NT2/D1 (cell line): ENCODE measurements around the gene MAML2.

Experiments
- DNase-seq: peaks from one replicate; pipeline ENCODE4 v3.0.0-alpha.2; 2011; ENCODE audit warnings: low read depth, low spot score
- H3K27me3 ChIP-seq: 2 replicates; pipeline ENCODE4 v1.6.0; 2011; ENCODE audit warnings: mild to moderate bottlenecking; ENCODE audit not compliant: insufficient read length, insufficient read depth
- H3K36me3 ChIP-seq: 2 replicates; pipeline ENCODE4 v1.6.1; 2011; ENCODE audit warnings: mild to moderate bottlenecking, low read length, mixed read lengths; ENCODE audit not compliant: insufficient read depth, insufficient read length
- H3K4me1 ChIP-seq: 2 replicates; pipeline ENCODE4 v1.5.1; 2011; ENCODE audit not compliant: insufficient read depth, insufficient read length
- H3K4me3 ChIP-seq: 2 replicates; pipeline ENCODE4 v1.5.1; 2011; ENCODE audit warnings: low read depth; ENCODE audit not compliant: insufficient read length
- H3K9ac ChIP-seq: 2 replicates; pipeline ENCODE4 v1.6.0; 2011; ENCODE audit warnings: low read depth; ENCODE audit not compliant: insufficient read length
- H3K9me3 ChIP-seq: 2 replicates; pipeline ENCODE4 v1.5.1; 2011; ENCODE audit warnings: mild to moderate bottlenecking, low read length; ENCODE audit not compliant: insufficient read depth
- SUZ12 ChIP-seq: IDR thresholded peaks from 2 replicates; pipeline ENCODE4 v1.6.1; 2011; ENCODE audit not compliant: insufficient read length, insufficient read depth; ENCODE audit errors: extremely low read depth
- YY1 ChIP-seq: IDR thresholded peaks from 2 replicates; pipeline ENCODE4 v1.6.1; 2011; ENCODE audit not compliant: insufficient read length, insufficient read depth
- ZNF274 ChIP-seq: IDR thresholded peaks from 2 replicates; pipeline ENCODE4 v1.6.1; 2011; ENCODE audit warnings: mild to moderate bottlenecking, low read depth, low read length

MAML2 gene

DNA sequence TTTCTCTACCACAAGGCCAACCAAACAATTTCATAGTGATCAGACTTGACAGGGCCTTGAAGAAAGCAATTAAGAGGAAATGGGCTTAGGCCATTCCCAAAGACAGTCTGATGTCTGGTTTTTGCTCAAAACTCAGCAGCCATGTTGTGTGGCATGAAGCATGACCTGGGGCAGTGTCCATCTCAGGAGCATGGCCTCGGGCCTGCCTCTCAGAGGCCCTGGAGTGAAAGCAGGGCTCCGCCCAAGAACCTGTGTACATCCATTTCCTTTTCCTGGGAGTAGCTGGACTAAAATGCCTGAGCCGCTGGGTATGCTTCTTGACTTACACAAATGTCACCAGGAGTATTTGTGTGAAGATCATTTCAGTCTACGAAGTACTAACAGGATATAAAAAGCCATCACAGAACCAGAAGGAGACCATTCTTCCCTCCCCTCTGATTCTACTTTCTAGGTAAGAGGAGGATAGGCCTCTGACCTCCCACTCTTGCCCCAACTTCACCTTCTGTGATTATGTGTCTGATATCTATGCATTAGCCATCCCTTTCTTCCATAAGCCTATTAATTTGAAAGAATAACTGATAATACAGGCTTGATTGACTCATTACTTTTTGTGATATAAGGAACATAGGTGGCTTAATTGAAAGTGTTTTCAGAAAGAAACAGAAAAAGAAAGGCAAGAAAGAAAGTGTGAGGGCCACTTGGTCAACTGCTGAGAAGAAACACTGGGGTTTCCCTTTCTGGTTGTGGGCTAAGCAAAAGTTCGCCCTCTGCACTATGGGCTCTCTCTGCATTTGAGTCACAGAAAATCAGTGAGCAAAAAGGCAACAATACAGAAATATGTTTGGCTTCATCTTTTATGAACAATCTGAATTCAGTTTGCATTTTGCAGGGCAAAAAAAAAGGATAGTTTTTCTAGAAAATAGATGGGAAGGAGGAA, 230.5 kb downstream of the MAML2 start:
- TF ChIP-seq SUZ12 (no peak), ZNF274 (no peak), YY1 (no peak)
- Histone ChIP-seq H3K9me3 (no peaks in the 10 kb centered on the region), H3K9ac (no peak overlapping the region), H3K36me3 (no peaks in the 10 kb centered on the region), H3K4me1 (no peaks in the 10 kb centered on the region), H3K4me3 (no peak overlapping the region), H3K27me3 (no peaks in the 10 kb centered on the region)
- DNase-seq: no peak

DNA sequence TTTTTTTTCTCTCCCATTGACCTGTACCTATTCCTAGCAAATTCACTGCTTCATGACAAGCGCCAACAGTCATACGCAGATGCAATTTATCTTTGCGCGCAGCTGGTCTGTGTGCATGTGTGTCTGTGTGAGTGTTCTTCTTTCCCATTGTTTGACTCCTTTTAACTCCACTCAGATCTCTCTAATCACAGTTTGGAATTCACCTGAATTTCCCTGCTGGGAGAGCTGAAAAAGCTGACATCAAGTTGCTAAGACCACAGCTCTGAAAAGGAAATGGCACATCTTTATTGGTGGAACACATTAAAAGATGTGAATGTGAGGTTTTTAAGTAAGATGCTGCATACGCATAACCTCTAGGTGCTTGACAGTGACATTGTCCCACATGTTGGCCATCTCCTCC, 231.7 kb downstream of the MAML2 start:
- Histone ChIP-seq H3K9ac (no peak overlapping the region), H3K4me1 (no peaks in the 10 kb centered on the region), H3K36me3 (no peaks in the 10 kb centered on the region), H3K9me3 (no peaks in the 10 kb centered on the region), H3K27me3 (no peaks in the 10 kb centered on the region), H3K4me3 (no peak overlapping the region)
- DNase-seq: no peak
- no peak for TF ChIP-seq SUZ12
- no peak for TF ChIP-seq YY1
- TF ChIP-seq ZNF274: no peak

DNA sequence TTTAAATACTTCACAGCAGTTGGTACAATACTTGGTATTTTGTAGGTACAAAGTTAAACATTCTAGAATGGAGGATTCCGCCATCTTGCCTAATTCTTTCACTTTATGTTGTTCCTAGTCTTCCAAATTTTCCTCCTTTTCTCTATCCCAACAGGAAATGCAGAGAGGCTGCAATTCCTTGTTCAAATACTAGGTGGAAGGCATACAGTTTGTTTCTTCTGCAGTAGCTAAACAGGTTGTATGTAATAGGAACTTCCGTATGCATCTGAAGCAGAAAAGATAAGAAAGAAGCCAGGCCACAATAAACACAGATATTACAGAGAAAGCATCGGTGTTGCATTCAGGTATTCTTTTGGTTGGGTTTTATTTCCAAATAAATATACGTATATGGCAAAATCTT, 232.7 kb downstream of the MAML2 start:
- DNase-seq: no peak

DNA sequence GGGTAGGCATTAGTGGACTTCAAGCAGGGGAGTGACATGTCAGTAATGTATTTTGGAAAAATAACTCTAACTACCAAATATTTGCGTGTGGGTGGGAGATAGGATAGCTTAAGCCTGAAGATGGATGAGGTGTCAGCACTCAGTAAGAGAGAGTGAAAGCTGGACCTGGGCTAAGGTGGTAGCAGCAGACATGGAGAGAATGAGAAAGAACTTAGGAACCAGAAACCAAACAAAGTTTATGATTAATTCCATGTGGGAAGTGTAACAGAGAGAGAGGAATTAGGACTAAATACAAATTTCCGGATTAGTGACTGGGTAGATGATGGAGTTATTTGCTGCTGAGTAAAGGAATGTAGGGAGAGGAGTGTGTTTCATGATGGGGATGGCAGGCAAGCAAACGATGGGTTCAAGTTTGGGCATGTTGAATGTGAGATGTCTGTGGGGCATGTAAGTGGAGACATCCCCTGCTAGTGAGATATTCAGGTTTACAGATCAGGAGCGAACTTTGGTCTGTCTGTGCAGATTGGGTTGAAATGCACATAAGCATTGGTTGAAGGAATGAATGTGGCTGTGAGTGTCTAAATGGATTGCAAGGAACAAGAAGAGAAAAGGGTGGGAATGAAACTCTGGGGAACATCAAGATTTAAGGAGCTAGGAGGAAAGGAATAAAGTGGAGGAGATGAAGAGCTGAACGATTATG, 233.5 kb downstream of the MAML2 start:
- H3K9ac ChIP-seq: no peak overlapping the region
- TF ChIP-seq YY1: no peak
- no peak for TF ChIP-seq SUZ12
- no peak for TF ChIP-seq ZNF274
- no peak for DNase-seq
- H3K4me1 ChIP-seq: no peaks in the 10 kb centered on the region
- no peak overlapping the region for H3K4me3 ChIP-seq
- H3K9me3 ChIP-seq: no peaks in the 10 kb centered on the region
- no peaks in the 10 kb centered on the region for H3K27me3 ChIP-seq
- H3K36me3 ChIP-seq: no peaks in the 10 kb centered on the region

More for the DNA sequence above, 232.7 kb downstream of the MAML2 start:
- Histone ChIP-seq H3K9me3 (no peaks in the 10 kb centered on the region), H3K4me3 (no peak overlapping the region), H3K9ac (no peak overlapping the region), H3K27me3 (no peaks in the 10 kb centered on the region), H3K36me3 (no peaks in the 10 kb centered on the region), H3K4me1 (no peaks in the 10 kb centered on the region)
- TF ChIP-seq YY1 (no peak), ZNF274 (no peak), SUZ12 (no peak)

DNA sequence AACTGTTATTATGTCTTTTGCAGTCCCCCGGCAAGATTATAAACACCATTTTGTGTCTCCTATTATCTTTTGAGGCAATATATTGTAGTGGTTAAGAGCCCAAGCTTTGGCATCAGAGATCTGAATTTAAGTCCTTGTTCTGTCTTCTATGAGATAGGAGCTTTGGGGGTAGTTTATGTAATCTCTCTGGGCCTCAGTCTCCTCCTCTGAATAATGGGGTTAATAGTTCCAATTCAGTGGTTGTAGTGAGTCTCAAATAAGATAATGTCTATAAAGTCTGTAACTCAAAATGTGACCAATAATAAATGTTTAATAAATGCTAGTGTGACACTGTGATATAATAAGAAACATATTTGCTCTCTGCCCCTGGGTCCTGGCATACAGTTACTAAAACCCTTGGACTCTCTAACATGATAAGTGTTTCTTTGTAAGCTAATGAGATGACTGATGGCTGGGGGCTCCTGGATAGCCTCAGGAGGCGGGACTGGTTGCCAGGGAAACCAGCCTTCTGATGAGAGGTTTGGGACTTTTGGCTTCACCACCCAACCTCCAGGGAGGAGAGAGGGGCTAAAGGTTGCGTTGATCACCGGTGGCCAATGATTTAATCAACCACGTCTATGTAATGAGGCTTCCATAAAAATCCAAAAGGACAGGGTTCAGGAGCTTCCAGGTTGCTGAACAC, 235.7 kb downstream of the MAML2 start:
- Histone ChIP-seq H3K36me3 (no peaks in the 10 kb centered on the region), H3K27me3 (no peaks in the 10 kb centered on the region), H3K9ac (no peak overlapping the region), H3K4me3 (no peak overlapping the region), H3K4me1 (no peaks in the 10 kb centered on the region), H3K9me3 (no peaks in the 10 kb centered on the region)
- TF ChIP-seq ZNF274 (no peak), YY1 (no peak), SUZ12 (no peak)
- DNase-seq: no peak

DNA sequence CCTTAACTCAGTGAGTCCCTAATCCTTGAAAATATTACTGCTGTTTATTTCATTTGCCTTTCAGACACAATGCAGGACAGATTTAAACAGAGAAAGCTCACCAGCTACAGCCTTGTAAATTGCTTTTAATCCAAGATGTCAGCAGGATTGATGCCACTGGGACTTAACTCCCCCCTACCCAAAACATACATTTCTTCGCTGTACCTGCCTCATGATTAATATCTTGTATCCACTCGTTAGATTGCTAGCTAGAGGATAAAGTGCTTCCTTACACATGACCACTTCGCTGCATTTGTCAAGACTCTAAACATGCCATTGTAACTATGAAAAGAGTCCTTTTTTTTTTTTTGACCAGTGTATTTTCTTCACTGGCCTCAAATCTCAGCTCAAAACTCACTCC, 236.3 kb downstream of the MAML2 start:
- Histone ChIP-seq H3K4me3 (no peak overlapping the region), H3K9me3 (no peaks in the 10 kb centered on the region), H3K9ac (no peak overlapping the region), H3K36me3 (no peaks in the 10 kb centered on the region), H3K27me3 (no peaks in the 10 kb centered on the region), H3K4me1 (no peaks in the 10 kb centered on the region)
- DNase-seq: no peak
- TF ChIP-seq YY1 (no peak), ZNF274 (no peak), SUZ12 (no peak)

DNA sequence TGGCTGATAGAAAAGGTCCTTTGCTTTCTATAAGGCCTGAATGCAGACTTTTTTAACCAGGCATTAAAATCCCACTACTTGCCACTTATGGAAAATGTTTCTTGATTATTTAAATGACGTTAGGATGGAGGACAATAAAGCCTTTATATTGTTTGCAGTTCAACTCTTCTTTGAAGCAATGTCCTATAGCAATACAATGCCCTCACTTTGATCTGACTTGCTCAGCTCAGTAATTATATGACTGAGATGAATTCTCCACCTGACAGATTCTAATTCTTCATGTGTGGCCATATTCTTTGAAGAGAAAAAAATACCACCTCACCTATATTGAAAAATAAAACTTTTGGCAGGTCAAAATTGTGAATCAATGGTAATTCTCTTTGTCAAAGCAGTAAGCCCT, 237.1 kb downstream of the MAML2 start:
- H3K27me3 ChIP-seq: no peaks in the 10 kb centered on the region
- no peak for DNase-seq
- no peaks in the 10 kb centered on the region for H3K9me3 ChIP-seq
- no peaks in the 10 kb centered on the region for H3K4me1 ChIP-seq
- H3K9ac ChIP-seq: no peak overlapping the region
- no peaks in the 10 kb centered on the region for H3K36me3 ChIP-seq
- no peak overlapping the region for H3K4me3 ChIP-seq
- no peak for TF ChIP-seq ZNF274
- no peak for TF ChIP-seq SUZ12
- no peak for TF ChIP-seq YY1
